ENCODE measurements around the gene ZNF385A. TPM values are rescaled to one million over a fixed set of nuclear protein-coding genes. Genes with fewer than 3 reads are reported as not detected.

Gene ZNF385A
- total and polyA plus RNA-seq, 11 donors, result 3.6 to 22.7 (median 6.1) TPM

GRCh38 chr12:54418441-54419087 lies 34.0 kb upstream of the ZNF385A start:
- no peak for TF ChIP-seq POLR2A (IDR thresholded peaks at IDR 0.05)
- TF ChIP-seq, protein P1, sequence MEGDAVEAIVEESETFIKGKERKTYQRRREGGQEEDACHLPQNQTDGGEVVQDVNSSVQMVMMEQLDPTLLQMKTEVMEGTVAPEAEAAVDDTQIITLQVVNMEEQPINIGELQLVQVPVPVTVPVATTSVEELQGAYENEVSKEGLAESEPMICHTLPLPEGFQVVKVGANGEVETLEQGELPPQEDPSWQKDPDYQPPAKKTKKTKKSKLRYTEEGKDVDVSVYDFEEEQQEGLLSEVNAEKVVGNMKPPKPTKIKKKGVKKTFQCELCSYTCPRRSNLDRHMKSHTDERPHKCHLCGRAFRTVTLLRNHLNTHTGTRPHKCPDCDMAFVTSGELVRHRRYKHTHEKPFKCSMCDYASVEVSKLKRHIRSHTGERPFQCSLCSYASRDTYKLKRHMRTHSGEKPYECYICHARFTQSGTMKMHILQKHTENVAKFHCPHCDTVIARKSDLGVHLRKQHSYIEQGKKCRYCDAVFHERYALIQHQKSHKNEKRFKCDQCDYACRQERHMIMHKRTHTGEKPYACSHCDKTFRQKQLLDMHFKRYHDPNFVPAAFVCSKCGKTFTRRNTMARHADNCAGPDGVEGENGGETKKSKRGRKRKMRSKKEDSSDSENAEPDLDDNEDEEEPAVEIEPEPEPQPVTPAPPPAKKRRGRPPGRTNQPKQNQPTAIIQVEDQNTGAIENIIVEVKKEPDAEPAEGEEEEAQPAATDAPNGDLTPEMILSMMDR (IDR thresholded peaks at IDR 0.05), result no peak
- Histone ChIP-seq H3K36me3 (peaks cover 0 to 2% (median 0%) of the 10 kb centered on the region in 9 donors), H3K9me3 (no peaks in the 10 kb centered on the region), H3K27me3 (no peaks in the 10 kb centered on the region), H3K4me1 (peaks cover 5 to 77% (median 60%) of the 10 kb centered on the region in 12 donors), H3K27ac (peak overlapping the region; percentile 85 to 99 (median 96)), H3K4me3 (peak overlapping the region; percentile 67 to 97 (median 88))
- DNase-seq, result peak in 1 of 5 donors; percentile 55
- ATAC-seq, result peak in 2 of 4 donors; percentile 2 to 7
- WGBS, 4 donors, result 0 to 1% (median 1%) methylated on average over 32 to 35 of the region's 35 CpGs
- intact Hi-C loops (cut with DNase I), result loop anchor here in 4 of 10 donors (2.0 kb wide), 2 partner anchors 14 to 18 kb away; no protein-coding TSS in a partner anchor

GRCh38 chr12:54417712-54418440 lies 33.3 kb upstream of the ZNF385A start:
- 5 to 7% (median 6%) methylated on average over 18 to 25 of the region's 25 CpGs for WGBS, 4 donors
- peak in 3 of 5 donors; percentile 58 to 73 (median 67) for DNase-seq
- Histone ChIP-seq H3K36me3 (peaks cover 0 to 2% (median 0%) of the 10 kb centered on the region in 9 donors), H3K4me3 (peak overlapping the region; percentile 67 to 97 (median 88)), H3K27ac (peak overlapping the region; percentile 85 to 99 (median 96)), H3K4me1 (peaks cover 7 to 79% (median 67%) of the 10 kb centered on the region in 12 donors), H3K27me3 (no peaks in the 10 kb centered on the region), H3K9me3 (no peaks in the 10 kb centered on the region)
- ATAC-seq, result peak in 3 of 4 donors; percentile 12 to 63 (median 15)
- TF ChIP-seq, protein P1 (IDR thresholded peaks at IDR 0.05), result no peak
- TF ChIP-seq POLR2A (IDR thresholded peaks at IDR 0.05), result no peak
- intact Hi-C loops (cut with DNase I), result loop anchor here in 4 of 10 donors (2.0 kb wide), 2 partner anchors 15 to 17 kb away; no protein-coding TSS in a partner anchor

- peaks cover 12 to 86% (median 77%) of the 10 kb centered on the region in 12 donors for H3K4me1 ChIP-seq
- 52 to 62% (median 58%) methylated on average over 5 of the region's 5 CpGs for WGBS, 4 donors
- ATAC-seq, result no peak
- H3K36me3 ChIP-seq, result peaks cover 0 to 4% (median 0%) of the 10 kb centered on the region in 9 donors
- intact Hi-C loops (cut with DNase I), result no loop called here
- no peaks in the 10 kb centered on the region for H3K27me3 ChIP-seq
- H3K9me3 ChIP-seq, result no peaks in the 10 kb centered on the region
- peak overlapping the region; percentile 85 to 99 (median 96) for H3K27ac ChIP-seq
- DNase-seq, result peak in 1 of 5 donors; percentile 28
- H3K4me3 ChIP-seq, result peak overlapping the region; percentile 67 to 97 (median 88)
- TF ChIP-seq, protein P1 (IDR thresholded peaks at IDR 0.05), result no peak
- no peak for TF ChIP-seq POLR2A (IDR thresholded peaks at IDR 0.05)
These were observed 32.4 kb upstream of the ZNF385A start for GRCh38 chr12:54416687-54417603.

Measured in heart left ventricle (tissue), 16 donors.